Measurements from ENCODE around the gene CDC123.

Gene CDC123

DNA sequence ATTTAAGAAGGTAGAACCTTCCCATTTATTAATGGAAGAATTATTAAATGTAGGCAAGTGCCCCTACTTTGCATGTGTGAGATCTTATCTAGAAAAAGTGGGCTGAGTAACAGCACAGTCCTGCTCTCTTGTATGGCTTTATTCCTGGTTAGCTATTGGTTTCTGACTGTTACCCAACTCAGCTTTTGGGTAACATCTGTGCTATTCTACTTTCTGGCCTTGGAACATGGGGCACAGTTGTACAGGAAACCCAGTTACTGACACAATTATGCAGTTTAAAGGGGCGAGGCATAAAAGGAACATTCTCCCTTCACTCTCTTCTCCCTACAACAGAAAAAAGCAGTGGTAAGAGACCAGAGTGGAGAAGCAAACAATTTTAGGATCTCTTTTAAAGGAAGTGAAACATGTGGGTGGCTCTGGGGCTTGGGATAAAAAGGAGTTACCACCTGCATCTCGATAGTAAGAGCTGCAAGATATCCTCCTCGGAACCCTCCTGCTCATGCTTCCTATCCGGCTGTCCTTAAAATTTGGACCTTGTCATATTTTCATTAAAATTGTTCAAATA, 16.3 kb upstream of the CDC123 start:
- Histone ChIP-seq H3K4me3 (ENCODE audit: low read length, poor library complexity, severe bottlenecking) (no peak overlapping the region), H2AFZ (ENCODE audit: low read length) (no peak overlapping the region), H3F3A (ENCODE audit: low read depth) (peaks cover 4% of the 10 kb centered on the region; the same call in 1 of the 2 replicates), H3K36me3 (ENCODE audit: insufficient read depth, low read length) (peaks cover 24% of the 10 kb centered on the region; the same call in 1 of the 2 replicates), H3K9me2 (replicated peaks; ENCODE audit: low read depth, low read length) (no peaks in the 10 kb centered on the region), H4K20me1 (ENCODE audit: insufficient read depth, low read length, poor library complexity, severe bottlenecking) (no peaks in the 10 kb centered on the region), H3K9me3 (ENCODE audit: insufficient read depth, low read depth, low read length) (no peaks in the 10 kb centered on the region), H3K79me2 (ENCODE audit: insufficient read depth, low read length) (no peaks in the 10 kb centered on the region), H3K27me3 (ENCODE audit: insufficient read depth, low read length, poor library complexity, severe bottlenecking) (no peaks in the 10 kb centered on the region), H3K9ac (ENCODE audit: low read depth, low read length, poor library complexity, severe bottlenecking) (no peak overlapping the region), H3K4me2 (ENCODE audit: low read depth, low read length, poor library complexity, severe bottlenecking) (no peak overlapping the region), H3K4me1 (ENCODE audit: insufficient read depth, low read length, poor library complexity, severe bottlenecking) (peaks cover 13% of the 10 kb centered on the region)
- no peak for TF ChIP-seq EZH2phosphoT487 (IDR thresholded peaks at IDR 0.05; ENCODE audit: borderline replicate concordance)
- TF ChIP-seq, protein P1, sequence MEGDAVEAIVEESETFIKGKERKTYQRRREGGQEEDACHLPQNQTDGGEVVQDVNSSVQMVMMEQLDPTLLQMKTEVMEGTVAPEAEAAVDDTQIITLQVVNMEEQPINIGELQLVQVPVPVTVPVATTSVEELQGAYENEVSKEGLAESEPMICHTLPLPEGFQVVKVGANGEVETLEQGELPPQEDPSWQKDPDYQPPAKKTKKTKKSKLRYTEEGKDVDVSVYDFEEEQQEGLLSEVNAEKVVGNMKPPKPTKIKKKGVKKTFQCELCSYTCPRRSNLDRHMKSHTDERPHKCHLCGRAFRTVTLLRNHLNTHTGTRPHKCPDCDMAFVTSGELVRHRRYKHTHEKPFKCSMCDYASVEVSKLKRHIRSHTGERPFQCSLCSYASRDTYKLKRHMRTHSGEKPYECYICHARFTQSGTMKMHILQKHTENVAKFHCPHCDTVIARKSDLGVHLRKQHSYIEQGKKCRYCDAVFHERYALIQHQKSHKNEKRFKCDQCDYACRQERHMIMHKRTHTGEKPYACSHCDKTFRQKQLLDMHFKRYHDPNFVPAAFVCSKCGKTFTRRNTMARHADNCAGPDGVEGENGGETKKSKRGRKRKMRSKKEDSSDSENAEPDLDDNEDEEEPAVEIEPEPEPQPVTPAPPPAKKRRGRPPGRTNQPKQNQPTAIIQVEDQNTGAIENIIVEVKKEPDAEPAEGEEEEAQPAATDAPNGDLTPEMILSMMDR (conservative IDR thresholded peaks at IDR 0.05; ENCODE audit: low read length) = no peak

DNA sequence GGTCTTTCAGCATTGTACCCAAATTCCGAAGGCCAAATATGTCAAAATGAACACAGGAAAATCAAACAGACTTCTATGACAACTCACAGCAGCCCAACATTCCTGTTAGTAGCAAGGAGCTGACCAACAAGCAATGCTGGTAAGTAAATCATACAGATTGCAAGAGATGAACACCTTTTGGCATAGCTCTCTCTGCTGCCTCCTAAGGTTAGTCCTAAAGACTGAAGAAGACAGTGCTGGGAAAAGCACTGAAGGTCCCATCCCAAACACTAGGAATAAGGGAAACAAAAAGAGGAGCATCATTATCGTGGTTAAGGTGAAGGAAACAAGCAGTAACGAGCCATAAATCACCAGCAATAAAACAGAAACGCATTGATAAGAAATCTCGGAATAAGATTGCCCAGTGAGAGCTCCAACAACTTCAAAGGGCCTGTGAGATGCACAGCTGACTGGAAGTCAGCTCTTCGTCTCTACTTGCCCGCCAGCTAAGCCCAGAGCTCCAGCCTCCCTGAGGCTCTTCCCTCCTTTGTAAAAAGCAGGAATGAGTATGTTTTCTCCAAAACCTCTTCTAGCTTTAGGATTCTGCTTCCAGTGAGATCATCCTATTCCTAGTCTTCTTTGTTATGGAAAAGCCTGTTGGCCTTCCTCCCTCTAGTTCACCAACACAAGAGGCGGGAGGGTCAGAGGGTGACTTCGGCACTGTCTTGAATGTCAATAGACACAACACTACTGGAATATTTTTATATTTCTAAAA, 15.6 kb upstream of the CDC123 start:
- H3K36me3 ChIP-seq (ENCODE audit: insufficient read depth, low read length) = peaks cover 29% of the 10 kb centered on the region; the same call in 1 of the 2 replicates
- peak overlapping the region; percentile 32 for H3K9ac ChIP-seq (ENCODE audit: low read depth, low read length, poor library complexity, severe bottlenecking)
- H4K20me1 ChIP-seq (ENCODE audit: insufficient read depth, low read length, poor library complexity, severe bottlenecking) = no peaks in the 10 kb centered on the region

DNA sequence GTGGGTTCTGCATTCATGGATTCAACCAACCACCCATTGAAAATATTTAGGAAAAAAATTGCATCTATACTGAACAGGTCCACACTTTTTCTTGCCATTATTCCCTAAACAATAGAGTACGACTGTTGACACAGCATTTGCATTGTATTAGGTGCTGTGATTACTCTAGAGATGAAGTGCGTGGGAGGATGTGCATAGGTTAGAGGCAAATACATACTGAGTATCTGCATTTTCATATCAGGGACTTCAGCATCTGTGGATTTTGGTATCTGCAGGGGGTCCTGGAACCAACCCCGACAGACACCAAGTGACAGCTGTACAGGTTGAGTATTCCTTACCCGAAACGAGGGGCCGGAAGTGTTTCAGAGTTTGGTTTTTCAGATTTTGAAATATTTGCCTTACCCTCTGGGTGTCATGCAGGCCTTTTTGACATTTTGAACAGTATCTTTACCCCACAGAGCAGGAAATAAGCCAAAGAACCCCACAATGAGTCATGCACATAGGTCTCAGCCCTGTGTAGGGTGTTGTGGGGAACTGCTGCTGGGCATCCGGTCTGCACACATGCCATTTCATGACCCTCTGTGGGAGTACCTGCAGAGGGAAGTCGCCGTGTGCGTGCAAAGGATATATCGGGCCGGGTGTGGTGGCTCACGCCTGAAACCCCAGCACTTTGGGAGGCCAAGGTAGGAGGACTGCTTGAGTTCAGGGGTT, 14.8 kb upstream of the CDC123 start:
- Histone ChIP-seq H3K9me2 (replicated peaks; ENCODE audit: low read depth, low read length) (no peaks in the 10 kb centered on the region), H4K20me1 (ENCODE audit: insufficient read depth, low read length, poor library complexity, severe bottlenecking) (no peaks in the 10 kb centered on the region), H3K9ac (ENCODE audit: low read depth, low read length, poor library complexity, severe bottlenecking) (peak overlapping the region; percentile 32), H3K4me2 (ENCODE audit: low read depth, low read length, poor library complexity, severe bottlenecking) (peak overlapping the region; percentile 20), H3K36me3 (ENCODE audit: insufficient read depth, low read length) (peaks cover 32% of the 10 kb centered on the region; the same call in 1 of the 2 replicates), H3K4me1 (ENCODE audit: insufficient read depth, low read length, poor library complexity, severe bottlenecking) (peaks cover 17% of the 10 kb centered on the region), H3K4me3 (ENCODE audit: low read length, poor library complexity, severe bottlenecking) (no peak overlapping the region), H3K9me3 (ENCODE audit: insufficient read depth, low read depth, low read length) (no peaks in the 10 kb centered on the region), H3K79me2 (ENCODE audit: insufficient read depth, low read length) (no peaks in the 10 kb centered on the region), H2AFZ (ENCODE audit: low read length) (no peak overlapping the region), H3F3A (ENCODE audit: low read depth) (peaks cover 4% of the 10 kb centered on the region; the same call in 1 of the 2 replicates), H3K27me3 (ENCODE audit: insufficient read depth, low read length, poor library complexity, severe bottlenecking) (no peaks in the 10 kb centered on the region)
- TF ChIP-seq, protein P1 (conservative IDR thresholded peaks at IDR 0.05; ENCODE audit: low read length) = no peak
- no peak for TF ChIP-seq EZH2phosphoT487 (IDR thresholded peaks at IDR 0.05; ENCODE audit: borderline replicate concordance)

More for the DNA sequence above, 15.6 kb upstream of the CDC123 start:
- no peak overlapping the region for H2AFZ ChIP-seq (ENCODE audit: low read length)
- H3K27me3 ChIP-seq (ENCODE audit: insufficient read depth, low read length, poor library complexity, severe bottlenecking) = no peaks in the 10 kb centered on the region
- peaks cover 4% of the 10 kb centered on the region; the same call in 1 of the 2 replicates for H3F3A ChIP-seq (ENCODE audit: low read depth)
- no peak overlapping the region for H3K4me3 ChIP-seq (ENCODE audit: low read length, poor library complexity, severe bottlenecking)
- no peaks in the 10 kb centered on the region for H3K79me2 ChIP-seq (ENCODE audit: insufficient read depth, low read length)
- H3K4me2 ChIP-seq (ENCODE audit: low read depth, low read length, poor library complexity, severe bottlenecking) = peak overlapping the region; percentile 20
- no peak for TF ChIP-seq EZH2phosphoT487 (IDR thresholded peaks at IDR 0.05; ENCODE audit: borderline replicate concordance)
- TF ChIP-seq, protein P1 (conservative IDR thresholded peaks at IDR 0.05; ENCODE audit: low read length) = 0 out of 2 replicates have a peak, but pooled peaks have one; percentile 8
- H3K4me1 ChIP-seq (ENCODE audit: insufficient read depth, low read length, poor library complexity, severe bottlenecking) = peaks cover 13% of the 10 kb centered on the region
- H3K9me3 ChIP-seq (ENCODE audit: insufficient read depth, low read depth, low read length) = no peaks in the 10 kb centered on the region
- H3K9me2 ChIP-seq (replicated peaks; ENCODE audit: low read depth, low read length) = no peaks in the 10 kb centered on the region
